ENCODE results near the gene TMEM43.

TMEM43 gene

DNA sequence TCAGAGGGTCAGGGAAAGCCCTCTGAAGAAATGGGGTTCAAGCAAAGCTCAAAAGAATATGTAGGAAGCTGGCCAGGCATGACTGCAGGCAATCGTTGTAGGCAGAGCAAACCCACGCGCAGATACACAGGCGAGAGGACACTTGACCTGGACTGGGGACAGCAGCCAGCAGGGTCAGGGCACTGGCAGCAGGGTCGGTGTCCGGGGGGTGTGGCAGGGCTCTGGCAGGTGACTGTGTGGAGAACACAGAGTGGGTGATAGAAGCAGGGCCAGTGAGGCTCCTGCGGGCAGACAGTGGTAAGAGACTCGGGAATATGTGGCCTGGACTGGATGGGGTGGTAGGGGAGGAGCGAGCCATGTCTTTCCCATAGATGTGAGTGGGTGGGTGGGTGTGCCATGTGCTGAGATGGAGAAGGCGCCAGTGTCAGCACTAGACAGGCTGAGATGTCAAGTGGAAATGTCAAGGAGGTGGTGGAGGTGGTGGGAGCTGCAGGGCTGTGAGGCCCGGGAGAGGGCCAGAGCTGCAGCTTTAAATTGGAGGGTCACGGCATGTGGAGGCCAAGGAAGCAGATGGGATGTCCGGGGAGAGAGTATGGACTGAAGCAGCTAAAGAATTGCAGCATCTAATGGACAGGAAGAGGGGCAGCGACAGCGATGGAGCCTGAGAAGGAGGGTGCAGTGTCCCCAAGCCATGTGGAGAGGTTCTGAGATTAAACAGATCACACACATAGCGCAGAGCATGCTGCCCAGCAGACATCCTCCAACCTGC is 13.4 kb downstream of the TMEM43 start:
- no peak for DNase-seq (ENCODE audit: low read depth)

DNA sequence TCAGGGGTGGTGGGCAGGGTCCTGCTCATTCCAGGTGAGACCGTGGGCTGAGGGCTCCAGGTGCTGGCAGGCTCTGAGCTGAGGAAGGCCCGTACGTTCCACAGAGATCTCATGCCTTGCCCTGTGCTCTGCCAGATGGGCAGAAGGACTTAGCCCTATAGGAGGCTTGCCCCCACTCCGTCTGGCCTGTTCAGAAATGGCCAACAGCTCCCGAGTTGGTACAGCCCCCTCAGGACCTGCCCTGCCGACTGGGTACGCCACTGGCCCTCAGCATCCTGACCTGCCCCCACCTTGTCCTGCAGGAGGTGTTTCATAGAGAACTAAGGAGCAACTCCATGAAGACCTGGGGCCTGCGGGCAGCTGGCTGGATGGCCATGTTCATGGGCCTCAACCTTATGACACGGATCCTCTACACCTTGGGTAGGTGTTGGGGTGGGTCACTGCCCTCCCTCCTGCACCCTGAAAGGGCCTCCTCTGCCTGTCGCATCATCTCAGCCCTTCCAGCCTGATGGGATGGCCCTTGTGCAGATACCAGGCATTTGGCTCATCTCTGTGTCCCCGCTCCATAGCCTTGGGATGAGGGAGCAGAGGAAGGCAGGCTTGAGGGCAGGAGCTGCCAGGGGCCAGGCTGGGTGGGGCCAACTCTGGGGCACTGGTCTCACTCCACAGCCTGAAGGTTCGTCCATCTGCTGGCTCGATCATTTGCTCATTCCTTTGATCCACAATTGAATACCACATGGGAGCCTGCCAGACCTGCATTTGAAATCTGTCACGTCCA is 14.2 kb downstream of the TMEM43 start:
- DNase-seq (ENCODE audit: low read depth), result no peak

DNA sequence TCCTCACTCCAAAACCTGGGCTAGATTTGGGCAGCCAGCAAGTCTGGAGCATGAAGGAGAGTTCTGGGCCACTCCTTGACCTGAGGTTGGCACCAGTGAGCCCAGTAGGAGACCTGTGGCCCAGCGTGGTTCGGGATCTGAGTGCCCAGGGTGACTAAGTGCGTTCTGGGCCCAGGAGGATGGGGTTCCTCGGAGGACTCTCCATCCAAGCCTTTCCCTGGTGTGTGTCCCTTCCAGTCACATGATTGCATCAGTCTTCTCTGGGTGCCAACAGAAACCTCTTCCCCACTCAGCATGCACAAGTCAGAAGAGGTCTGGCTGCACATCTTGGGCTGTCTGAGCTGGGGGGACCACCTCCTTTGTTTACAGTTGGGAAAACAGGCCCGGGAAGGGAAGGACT is 14.9 kb downstream of the TMEM43 start:
- DNase-seq (ENCODE audit: low read depth), result no peak

DNA sequence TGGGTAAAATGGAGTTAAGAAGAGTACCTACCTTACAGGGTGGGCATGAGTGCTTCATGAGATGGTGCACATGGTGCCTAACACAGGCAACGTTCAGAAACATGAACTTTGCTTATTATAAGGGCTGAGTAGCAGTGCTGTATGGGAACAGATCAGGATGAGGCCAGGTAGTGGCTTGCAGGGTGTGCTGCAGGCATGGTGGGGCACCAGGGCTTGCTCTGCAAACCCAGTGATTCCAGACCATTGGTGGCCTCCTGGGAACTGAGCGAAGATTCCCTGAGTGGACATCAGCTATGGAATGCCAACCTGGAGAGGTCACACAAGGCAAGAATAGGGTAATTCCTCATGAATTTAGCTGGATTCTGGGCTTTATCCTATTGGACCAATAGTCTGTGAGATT is 15.8 kb downstream of the TMEM43 start:
- no peak for DNase-seq (ENCODE audit: low read depth)

DNA sequence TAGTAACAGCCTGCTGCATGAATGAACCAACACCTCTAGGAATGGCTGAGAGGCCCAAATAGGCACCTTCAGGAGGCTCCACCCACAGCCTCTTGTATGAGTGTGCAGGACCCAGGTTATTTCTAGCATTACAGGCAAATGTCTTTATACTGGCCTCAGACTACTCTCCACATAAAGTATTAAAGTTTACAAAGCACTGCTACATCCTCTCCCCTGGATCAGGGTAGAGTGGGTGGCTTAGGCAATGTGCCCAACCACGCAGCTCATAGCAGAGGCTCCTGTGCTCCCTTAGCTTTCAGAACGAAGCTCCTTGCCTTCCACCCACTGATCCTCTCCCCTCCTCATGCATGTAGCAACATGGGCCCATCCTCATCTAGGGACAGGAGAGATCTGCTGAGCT is 16.3 kb downstream of the TMEM43 start:
- DNase-seq (ENCODE audit: low read depth), result no peak

DNA sequence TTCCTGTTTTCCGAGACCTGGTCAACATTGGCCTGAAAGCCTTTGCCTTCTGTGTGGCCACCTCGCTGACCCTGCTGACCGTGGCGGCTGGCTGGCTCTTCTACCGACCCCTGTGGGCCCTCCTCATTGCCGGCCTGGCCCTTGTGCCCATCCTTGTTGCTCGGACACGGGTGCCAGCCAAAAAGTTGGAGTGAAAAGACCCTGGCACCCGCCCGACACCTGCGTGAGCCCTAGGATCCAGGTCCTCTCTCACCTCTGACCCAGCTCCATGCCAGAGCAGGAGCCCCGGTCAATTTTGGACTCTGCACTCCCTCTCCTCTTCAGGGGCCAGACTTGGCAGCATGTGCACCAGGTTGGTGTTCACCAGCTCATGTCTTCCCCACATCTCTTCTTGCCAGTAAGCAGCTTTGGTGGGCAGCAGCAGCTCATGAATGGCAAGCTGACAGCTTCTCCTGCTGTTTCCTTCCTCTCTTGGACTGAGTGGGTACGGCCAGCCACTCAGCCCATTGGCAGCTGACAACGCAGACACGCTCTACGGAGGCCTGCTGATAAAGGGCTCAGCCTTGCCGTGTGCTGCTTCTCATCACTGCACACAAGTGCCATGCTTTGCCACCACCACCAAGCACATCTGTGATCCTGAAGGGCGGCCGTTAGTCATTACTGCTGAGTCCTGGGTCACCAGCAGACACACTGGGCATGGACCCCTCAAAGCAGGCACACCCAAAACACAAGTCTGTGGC is 16.9 kb downstream of the TMEM43 start:
- DNase-seq (ENCODE audit: low read depth), result peak; percentile 25

DNA sequence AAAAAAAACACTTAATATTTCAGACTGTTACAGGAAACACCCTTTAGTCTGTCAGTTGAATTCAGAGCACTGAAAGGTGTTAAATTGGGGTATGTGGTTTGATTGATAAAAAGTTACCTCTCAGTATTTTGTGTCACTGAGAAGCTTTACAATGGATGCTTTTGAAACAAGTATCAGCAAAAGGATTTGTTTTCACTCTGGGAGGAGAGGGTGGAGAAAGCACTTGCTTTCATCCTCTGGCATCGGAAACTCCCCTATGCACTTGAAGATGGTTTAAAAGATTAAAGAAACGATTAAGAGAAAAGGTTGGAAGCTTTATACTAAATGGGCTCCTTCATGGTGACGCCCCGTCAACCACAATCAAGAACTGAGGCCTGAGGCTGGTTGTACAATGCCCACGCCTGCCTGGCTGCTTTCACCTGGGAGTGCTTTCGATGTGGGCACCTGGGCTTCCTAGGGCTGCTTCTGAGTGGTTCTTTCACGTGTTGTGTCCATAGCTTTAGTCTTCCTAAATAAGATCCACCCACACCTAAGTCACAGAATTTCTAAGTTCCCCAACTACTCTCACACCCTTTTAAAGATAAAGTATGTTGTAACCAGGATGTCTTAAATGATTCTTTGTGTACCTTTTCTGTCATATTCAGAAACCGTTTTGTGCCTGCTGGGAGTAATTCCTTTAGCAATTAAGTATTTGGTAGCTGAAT is 17.9 kb downstream of the TMEM43 start:
- no peak for DNase-seq (ENCODE audit: low read depth)

DNA sequence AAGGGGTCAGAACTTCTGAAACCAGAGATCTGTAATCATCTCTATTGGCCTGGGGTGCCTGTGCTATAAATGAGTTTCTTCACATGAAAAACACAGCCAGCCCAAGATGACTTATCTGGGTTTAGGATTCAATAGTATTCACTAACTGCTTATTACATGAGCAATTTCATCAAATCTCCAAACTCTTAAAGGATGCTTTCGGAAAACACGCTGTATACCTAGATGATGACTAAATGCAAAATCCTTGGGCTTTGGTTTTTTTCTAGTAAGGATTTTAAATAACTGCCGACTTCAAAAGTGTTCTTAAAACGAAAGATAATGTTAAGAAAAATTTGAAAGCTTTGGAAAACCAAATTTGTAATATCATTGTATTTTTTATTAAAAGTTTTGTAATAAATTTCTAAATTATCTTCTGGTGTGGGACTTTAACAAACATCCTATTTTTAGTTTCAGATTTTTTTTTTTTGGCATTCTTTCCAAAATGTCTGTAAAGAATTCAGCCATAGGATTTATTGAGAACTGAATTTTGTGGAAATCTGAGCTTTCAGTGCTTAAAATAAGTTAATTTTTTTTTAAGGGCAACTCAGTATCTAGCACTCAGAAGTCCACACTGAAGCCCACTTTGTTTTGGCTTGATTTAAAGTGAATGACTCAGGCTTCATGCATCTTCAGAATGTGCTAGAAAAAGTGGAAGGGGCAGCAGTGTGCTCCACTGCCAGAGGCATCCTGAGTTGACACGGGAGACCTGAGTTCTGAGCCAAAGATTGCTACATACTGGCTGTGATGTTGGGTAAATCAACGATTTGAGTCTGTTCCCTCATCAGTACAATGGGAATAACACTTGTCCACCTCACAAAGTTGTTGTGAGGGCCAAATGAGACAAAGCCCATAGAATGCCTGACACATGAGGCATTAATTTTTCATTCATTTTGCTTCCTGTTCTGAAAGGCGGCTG is 18.7 kb downstream of the TMEM43 start:
- peak; percentile 96 for DNase-seq (ENCODE audit: low read depth)

DNA sequence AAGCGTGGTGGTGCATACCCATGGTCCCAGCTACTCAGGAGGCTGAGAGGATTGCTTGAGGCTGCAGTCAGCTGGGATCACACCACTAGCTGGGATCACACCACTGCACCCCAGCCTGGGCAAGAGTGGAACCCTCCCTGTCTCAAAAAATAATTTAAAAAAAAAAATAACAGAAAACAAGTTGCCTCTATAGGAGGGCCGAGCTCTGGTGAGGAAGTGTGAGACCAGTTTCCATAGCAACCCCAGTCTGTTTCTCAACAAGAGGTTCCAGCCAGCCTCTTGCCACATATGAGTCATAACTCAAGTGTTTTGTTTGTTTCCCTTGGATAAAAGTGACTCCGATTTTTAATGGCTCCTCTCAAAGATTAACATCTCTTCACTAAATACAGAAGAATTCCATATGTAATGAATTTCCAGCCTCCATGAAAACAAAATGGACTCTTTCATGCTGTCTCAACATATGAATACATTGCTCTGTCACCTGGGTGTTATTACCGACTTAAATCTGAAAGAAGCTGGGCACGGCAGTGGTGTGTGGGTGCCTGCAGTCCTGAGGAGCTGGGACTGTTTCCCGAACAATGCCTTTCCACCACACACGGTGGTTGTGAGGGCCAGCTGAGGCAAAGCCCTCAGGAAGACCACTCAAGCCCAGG is 19.7 kb downstream of the TMEM43 start:
- peak; percentile 99 for DNase-seq (ENCODE audit: low read depth)

DNA sequence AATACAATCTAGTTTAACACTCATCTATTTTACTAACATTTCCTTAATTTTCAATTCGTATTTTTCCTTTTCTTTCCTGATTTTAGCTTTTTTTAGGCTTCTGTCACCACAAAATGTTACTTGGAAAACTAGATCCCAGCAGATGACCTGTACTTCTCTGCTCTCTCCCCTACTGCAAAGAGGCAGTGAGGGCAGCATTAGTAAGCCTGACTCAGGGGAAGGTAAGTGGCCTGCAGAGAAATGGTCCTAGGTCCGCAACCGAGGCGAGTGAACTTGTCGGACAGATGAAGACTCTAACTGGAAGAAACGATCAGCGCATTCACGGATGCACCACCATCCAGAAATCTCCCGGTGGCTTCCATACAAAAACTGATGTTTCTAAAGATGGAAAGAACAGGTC is 20.4 kb downstream of the TMEM43 start:
- DNase-seq (ENCODE audit: low read depth), result peak; percentile 62

DNA sequence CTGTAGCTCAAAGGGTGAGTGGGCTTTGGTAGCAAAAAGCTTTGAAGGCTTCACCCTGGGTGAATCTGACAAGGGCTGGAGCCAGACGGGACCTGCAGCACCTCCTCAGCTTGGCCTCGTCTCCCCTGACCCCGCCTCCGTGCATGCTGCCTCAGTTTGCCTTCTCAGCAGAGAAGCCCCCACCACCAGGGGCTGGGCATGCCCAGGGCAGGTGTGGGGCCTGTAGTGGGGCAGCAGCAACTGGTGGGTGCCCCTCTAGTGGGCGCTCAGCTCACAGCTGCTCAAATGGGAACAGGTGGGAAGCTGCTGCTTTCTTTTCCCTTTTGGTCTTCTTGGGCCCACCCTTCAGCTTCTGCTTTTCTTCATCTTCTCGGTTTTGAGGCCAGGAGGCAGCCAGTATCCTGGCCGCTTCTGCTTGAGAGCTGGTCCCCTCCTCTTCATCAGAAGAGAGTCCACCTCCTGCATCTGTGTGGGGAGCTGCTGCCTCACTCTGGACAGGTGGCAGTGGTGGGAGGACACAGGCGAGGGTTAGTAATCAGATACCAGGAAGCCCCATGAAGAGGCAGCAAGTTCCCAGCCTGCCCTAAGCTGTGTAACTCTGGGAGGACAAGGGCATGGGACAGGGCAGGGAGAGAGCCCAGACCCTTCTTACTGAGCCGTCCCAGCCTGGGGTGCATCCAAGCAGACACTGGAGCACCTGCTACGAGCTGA is 21.0 kb downstream of the TMEM43 start:
- DNase-seq (ENCODE audit: low read depth), result no peak

DNA sequence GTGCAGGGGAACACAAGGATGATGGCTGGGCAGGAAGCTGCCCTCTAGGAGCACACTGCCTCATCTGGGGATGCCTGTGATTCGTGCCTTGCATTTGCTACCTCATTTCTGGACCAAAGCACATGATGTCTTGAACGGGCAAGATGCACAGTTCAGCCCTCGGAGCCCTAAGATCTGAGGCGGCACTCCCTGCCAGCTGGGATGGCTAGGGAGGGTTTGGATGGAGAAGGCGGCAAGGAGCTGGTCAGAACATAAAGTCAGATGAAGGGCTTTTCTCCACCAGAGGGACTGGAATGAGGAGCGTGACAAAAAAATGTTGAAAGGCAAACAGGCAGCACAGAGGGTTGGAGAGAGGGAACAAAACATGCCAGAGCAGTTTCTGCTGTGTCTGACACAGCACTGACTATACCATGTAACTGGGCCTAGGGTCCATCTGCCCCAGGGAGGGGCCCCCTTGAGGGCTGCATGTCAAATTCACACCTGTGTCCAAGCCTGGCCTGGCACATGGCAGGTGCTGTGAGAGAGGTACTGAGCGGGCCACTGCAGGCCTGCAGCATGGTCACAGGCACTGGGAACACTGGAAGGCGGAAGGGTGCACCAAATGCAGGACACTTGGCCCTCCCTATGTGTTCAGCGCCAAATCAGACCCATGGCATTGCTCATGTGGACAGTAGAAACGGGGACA is 21.7 kb downstream of the TMEM43 start:
- DNase-seq (ENCODE audit: low read depth), result no peak

DNA sequence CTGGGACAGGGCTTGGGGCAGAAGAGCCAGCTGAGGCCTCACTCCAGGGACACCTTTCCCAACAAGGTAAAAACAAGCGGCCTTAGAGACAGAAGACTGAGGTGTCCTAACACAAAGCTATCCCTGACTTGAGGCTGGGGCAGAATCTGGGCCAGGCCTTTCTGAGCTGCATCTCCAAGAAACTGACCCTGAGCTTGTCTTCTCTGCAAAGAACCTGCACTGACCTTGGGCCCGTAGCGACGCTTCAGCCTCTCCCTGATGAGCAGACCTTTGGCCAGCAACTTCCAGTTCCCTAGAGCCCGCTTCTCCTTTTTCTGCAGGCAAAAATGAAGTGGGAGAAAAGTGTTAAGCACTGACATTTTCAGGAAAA is 22.2 kb downstream of the TMEM43 start:
- DNase-seq (ENCODE audit: low read depth), result no peak

DNA sequence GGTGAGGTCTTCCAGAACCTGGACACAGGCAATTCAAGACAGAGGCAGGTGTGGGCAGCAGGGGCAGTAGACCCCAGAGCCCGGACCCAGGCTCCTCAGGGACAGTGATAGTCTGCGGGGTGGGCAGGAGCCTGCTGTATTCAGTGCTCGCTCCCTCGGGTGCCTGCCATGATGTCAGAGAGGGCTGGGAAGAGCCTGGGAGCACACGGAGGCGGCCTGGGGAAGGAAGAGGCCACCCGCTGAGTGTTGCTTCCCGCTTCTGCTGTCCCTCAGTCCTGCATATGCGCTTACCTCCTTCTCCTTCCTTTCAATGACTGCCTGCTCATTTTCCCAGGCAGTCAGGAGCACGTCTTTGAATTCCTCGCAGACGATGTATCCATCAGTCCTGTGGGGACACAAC is 22.8 kb downstream of the TMEM43 start:
- no peak for DNase-seq (ENCODE audit: low read depth)

DNA sequence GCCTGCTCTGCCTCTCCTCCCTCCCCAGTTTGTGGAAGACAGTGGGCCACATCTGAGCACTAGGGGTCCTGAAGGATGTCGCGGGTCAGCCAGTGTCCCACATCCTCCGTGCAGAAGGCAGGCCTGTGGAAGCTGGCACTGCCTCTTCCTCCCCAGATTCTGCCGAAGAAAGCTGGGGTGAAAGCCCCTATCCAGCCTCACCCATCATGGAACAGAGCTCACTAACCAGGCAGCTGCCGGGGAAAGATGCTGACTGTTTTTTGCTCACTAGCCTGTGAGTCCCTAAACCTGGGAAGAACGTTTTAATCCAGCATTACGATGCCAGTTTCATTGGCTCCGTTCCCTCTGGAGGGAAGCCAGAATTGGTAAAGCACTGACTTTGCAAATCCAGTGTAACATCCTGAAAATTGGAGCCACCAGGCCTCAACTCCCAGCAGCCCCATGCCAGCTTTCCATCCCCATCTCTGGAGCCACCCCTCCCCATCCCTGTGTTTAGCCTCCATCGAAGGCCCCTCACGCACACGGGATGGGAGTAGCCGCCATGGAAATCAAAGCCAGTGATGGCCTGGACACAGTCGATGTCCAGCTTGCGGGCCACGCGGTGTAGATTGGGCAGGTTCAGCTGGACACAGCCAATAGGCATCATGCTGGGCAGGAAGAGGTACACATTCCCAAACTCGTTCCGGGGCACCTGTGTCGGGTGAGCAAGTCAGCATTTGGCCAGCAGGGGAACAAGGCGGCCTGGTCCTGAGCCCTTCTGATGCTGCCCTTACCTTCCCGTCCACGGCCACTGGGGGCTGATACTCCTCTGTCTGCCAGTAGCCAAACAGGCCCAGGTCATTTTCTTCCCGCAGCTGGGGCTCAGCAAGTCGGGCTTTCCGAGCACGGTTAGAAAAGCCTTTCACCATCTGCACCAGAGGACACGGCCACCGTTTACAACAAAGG is 23.5 kb downstream of the TMEM43 start:
- no peak for DNase-seq (ENCODE audit: low read depth)

DNA sequence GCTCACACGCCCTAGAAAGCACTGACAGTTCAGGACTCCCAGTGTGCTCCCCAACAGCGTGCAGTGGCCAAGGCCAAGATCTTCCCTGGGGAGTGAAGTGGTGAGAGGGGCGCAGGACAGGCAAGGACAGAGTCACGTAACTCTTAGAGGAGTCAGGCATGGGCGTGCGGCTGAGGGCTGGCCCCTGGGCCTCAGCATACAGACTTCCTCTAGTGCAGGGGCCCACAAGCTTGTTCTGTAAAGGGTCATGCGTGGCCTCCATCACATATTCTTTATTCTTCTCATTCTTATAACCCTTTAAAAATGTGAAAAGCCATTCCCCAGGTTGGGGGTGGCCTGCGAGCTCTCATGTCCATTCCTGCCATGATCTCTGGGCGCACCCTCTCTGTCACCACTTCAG is 25.2 kb downstream of the TMEM43 start:
- no peak for DNase-seq (ENCODE audit: low read depth)

DNA sequence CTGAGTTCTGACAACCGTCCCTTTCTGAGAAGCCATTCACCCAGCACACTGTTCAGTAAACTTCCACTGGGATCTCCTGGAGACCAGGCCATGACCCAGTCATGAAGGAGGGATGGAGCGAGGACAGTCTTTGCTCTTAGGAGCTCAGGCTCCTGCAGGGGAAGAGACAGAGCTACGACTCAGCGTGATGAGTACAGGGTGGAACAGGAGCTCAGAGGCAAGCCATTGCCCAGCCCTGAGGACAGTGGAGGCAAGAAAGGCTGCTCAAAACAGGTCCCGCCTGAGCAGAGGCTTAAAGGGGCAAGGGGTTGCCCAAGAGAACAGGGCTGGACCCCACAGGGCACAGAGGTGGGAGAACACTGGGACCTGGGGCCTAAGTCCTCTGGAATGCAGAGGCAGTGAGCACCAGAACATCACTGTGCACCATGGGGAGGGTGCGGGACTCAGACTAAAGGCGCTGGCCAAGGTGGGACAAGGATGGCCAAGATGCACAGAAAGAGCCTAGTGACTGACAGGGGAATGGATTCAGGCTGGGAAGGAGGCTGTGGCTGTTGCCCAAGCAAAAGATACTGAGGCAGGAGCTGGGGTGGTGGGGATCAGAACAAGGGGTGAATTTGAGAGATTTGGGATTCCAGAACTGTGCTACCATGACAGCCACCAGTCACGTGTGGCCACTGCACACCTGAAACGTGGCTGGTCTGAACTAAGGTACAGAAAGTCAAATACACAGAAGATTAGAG is 25.8 kb downstream of the TMEM43 start:
- no peak for DNase-seq (ENCODE audit: low read depth)

All from amniotic epithelial cell (primary cell).